Activated CD4-positive, CD25-positive, alpha-beta regulatory T cell (primary cell): ENCODE data around the gene GOLGA8R.
"Not testable (repeated sequence)": the region's sequence is repeated elsewhere in the genome, so short reads cannot be mapped to it uniquely, and the experiment has no call there.

Experiments used
- DNase-seq, 4 experiments: peaks; one replicate each; lab custom pipeline; 2025; lab: John Stamatoyannopoulos, UW

GOLGA8R gene

GRCh38 chr15:30414160-30414559 is at the start of gene GOLGA8R:
Gene GOLGA8R (minus strand): TSS chr15:30414260. CDS start chr15:30414162, 98 bp downstream.
- DNase-seq, result not testable (repeated sequence)

GRCh38 chr15:30463849-30464248 is 49.8 kb upstream of the GOLGA8R start:
- DNase-seq, result not testable (repeated sequence)

- DNase-seq, result not testable (repeated sequence)
Observed at GRCh38 chr15:30462176-30462575, 48.1 kb upstream of the GOLGA8R start.

GRCh38 chr15:30452702-30453101 is 38.6 kb upstream of the GOLGA8R start:
- DNase-seq, result not testable (repeated sequence)

GRCh38 chr15:30438348-30438747 is 24.3 kb upstream of the GOLGA8R start:
- not testable (repeated sequence) for DNase-seq

GRCh38 chr15:30435878-30436277 is 21.8 kb upstream of the GOLGA8R start:
- DNase-seq, result not testable (repeated sequence)

- not testable (repeated sequence) for DNase-seq
Observed at GRCh38 chr15:30420723-30421122, 6.7 kb upstream of the GOLGA8R start.

GRCh38 chr15:30407636-30408035 is 6.4 kb downstream of the GOLGA8R start:
- not testable (repeated sequence) for DNase-seq

- not testable (repeated sequence) for DNase-seq
Observed at GRCh38 chr15:30398988-30399387, 15.1 kb downstream of the GOLGA8R start.

- DNase-seq, result not testable (repeated sequence)
Observed at GRCh38 chr15:30393664-30393991, 20.4 kb downstream of the GOLGA8R start.

- not testable (repeated sequence) for DNase-seq
Observed at GRCh38 chr15:30392766-30393663, 21.0 kb downstream of the GOLGA8R start, which contains the start of gene CHRFAM7A. Gene CHRFAM7A (minus strand): TSS chr15:30393540. CDS start chr15:30383351, 10,189 bp downstream.

- DNase-seq, result not testable (repeated sequence)
Observed at GRCh38 chr15:30386318-30386887, 27.7 kb downstream of the GOLGA8R start.

- DNase-seq, result not testable (repeated sequence)
Observed at GRCh38 chr15:30377082-30377413, 37.0 kb downstream of the GOLGA8R start.

GRCh38 chr15:30376375-30377081 is 37.5 kb downstream of the GOLGA8R start:
- DNase-seq, result not testable (repeated sequence)

- not testable (repeated sequence) for DNase-seq
Observed at GRCh38 chr15:30375872-30376271, 38.2 kb downstream of the GOLGA8R start.

GRCh38 chr15:30374862-30375261 is 39.2 kb downstream of the GOLGA8R start:
- not testable (repeated sequence) for DNase-seq

- DNase-seq, result not testable (repeated sequence)
Observed at GRCh38 chr15:30368271-30368670, 45.8 kb downstream of the GOLGA8R start.

GRCh38 chr15:30367246-30367645 is 46.8 kb downstream of the GOLGA8R start:
- not testable (repeated sequence) for DNase-seq

- DNase-seq, result not testable (repeated sequence)
Observed at GRCh38 chr15:30361404-30361803, 52.7 kb downstream of the GOLGA8R start.

- not testable (repeated sequence) for DNase-seq
Observed at GRCh38 chr15:30360990-30361389, 53.1 kb downstream of the GOLGA8R start.

- not testable (repeated sequence) for DNase-seq
Observed at GRCh38 chr15:30355043-30355442, 59.0 kb downstream of the GOLGA8R start.
